SH-SY5Y (cell line): ENCODE results near the gene PPM1F.

ENCODE experiments used
- GATA2 ChIP-seq: IDR thresholded peaks from 2 replicates; pipeline ENCODE4 v1.6.1; 2011; ENCODE audit warnings: mild to moderate bottlenecking, low read depth, low read length
- GATA3 ChIP-seq: IDR thresholded peaks from 2 replicates; pipeline ENCODE4 v1.6.1; 2011; ENCODE audit warnings: low read depth, mild to moderate bottlenecking, low read length, moderate library complexity

DNA sequence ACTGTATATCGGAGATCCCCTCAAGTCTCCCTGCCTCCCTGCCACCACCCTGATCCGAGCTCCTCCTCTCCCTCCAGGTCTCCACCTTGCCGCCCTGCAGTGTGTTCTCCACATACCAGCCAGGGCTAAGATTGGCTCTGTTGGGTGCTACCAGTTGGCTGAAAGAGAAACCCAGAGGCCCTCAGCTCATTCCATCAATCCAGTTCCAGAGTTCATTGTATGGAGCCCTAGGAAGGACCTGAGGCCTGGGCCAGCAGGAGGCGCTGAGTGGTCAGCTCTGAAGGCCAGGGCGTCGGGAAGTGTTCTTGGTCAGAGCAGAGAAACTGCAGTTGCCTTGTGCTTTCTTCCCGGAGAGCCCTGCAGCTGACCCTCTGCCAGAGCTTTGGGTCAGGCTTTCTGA is 32.1 kb upstream of the PPM1F start:
- TF ChIP-seq GATA2 (no peak), GATA3 (no peak)
